Gastroesophageal sphincter (tissue), 4 donors: ENCODE data around the gene NDUFB7. TPM values are rescaled to one million over a fixed set of nuclear protein-coding genes. Genes with fewer than 3 reads are reported as not detected.

Source experiments
- ATAC-seq: fragments of 150-250 bp; one replicate; pipeline ENCODE4 v1.9.1; 2016; ENCODE audit warnings: mild to moderate bottlenecking, moderate library complexity
- H3K27ac ChIP-seq, 4 donors: fragments of 200-600 bp; sonication (generic) in 3 of 4; 1 replicate in 3 of 4; 2 replicates in 1 of 4; pipeline ENCODE4 v1.5.1; 2016 to 2019
- H3K27me3 ChIP-seq: fragments of 200-600 bp; sonication (generic); one replicate; pipeline ENCODE4 v1.5.1; 2019
- H3K36me3 ChIP-seq, 2 donors: fragments of 200-600 bp; sonication (generic); one replicate each; pipeline ENCODE4 v1.5.1; 2019; ENCODE audit warnings: control low read depth in 1 of 2
- H3K4me1 ChIP-seq, 3 donors: fragments of 200-600 bp; sonication (generic); 1 replicate in 2 of 3; 2 replicates in 1 of 3; pipeline ENCODE4 v1.5.1; 2016 to 2019; ENCODE audit warnings: control low read depth in 2 of 3
- H3K4me3 ChIP-seq, 2 donors: fragments of 200-600 bp; sonication (generic); one replicate each; pipeline ENCODE4 v1.5.1; 2019; ENCODE audit warnings: mild to moderate bottlenecking in 1 of 2, moderate library complexity in 1 of 2
- H3K9me3 ChIP-seq, 3 donors: fragments of 200-600 bp; sonication (generic); one replicate each; pipeline ENCODE4 v1.5.1; 2017 to 2019; ENCODE audit warnings: control low read depth in 2 of 3
- EP300 ChIP-seq: sonication (generic); formaldehyde crosslinking; IDR thresholded peaks from one replicate; pipeline ENCODE4 v1.6.1; 2017; ENCODE audit warnings: antibody characterized with exemption, mild to moderate bottlenecking
- POLR2A ChIP-seq, 2 donors: fragments of 450-650 bp; IDR thresholded peaks; one replicate each; pipeline ENCODE4 v1.6.1; 2017; ENCODE audit warnings: antibody characterized with exemption in 2 of 2, mild to moderate bottlenecking in 2 of 2, moderate library complexity in 1 of 2
- POLR2AphosphoS5 ChIP-seq: sonication (generic); formaldehyde crosslinking; IDR thresholded peaks from one replicate; pipeline ENCODE4 v1.6.1; 2017; ENCODE audit warnings: antibody characterized with exemption
- WGBS, 2 donors: methylation state at CpG; one replicate each; pipeline ENCODE4 v1.1.5; 2018; ENCODE audit warnings: low coverage in 1 of 2; 5-methylcytosine and 5-hydroxymethylcytosine counted together
- total RNA-seq, 4 donors: library from RNA; depleted of rRNA; stranded (reverse); fragments of >200 nt; gene quantifications; one replicate each; pipeline ENCODE4 v1.1.0, GENCODE V29; 2016
- TF ChIP-seq, protein P1 (sequence below), 4 experiments: fragments of 200-600 bp in 2 of 4; fragments of 450-650 bp in 2 of 4; sonication (generic) in 1 of 4; IDR thresholded peaks; one replicate each; pipeline ENCODE4 v1.5.1; 2017 to 2019; ENCODE audit warnings: antibody characterized with exemption in 4 of 4, mild to moderate bottlenecking in 2 of 4, moderate library complexity in 2 of 4

The NDUFB7 gene
- total RNA-seq, 4 donors from 2014 or later: 251 to 393 (median 330) TPM

DNA sequence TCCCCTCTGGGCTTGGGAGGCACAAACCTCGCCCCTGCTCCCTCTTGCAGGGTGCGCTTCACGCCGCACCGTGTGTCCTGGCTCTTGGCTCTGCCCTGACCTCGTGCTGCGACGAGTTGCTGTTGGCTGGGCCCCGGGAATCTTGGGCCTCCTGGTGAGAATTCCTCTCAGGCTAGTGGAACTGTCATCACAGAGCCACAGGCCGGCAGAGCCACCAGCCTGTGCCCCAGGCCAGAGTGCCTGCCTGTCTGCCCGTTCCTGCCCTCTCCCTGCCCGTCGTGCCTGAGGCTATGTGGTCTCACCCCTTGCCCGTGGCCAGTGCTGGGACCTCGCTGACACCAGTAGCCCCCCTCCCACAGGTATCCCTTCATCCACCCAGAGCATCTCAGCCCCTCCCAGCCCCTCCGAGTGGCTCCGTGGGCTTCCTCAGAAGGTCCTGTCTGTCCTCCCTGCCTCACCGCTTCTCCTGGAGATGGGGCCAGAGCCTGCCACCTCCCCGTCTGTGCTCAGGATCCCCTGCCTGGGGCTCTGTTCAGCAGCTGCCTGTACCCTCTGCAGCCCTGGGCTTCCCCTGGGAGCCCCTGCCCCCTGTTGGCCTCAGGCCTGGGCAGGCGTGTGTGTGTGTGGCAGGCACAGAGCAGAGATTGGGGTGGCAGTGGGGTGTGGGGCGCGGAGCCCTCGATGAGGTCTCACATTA, 13.3 kb downstream of the NDUFB7 start:
- Histone ChIP-seq H3K27ac (no peak overlapping the region), H3K36me3 (peaks cover 0 to 12% of the 10 kb centered on the region in 2 donors), H3K4me3 (no peak overlapping the region), H3K4me1 (peaks cover 0 to 49% (median 5%) of the 10 kb centered on the region in 3 donors), H3K27me3 (no peaks in the 10 kb centered on the region), H3K9me3 (no peaks in the 10 kb centered on the region)
- ATAC-seq: no peak
- 20% methylated on average over 1 of the region's 23 CpGs; no CpG with 5 or more reads in 1 of the 2 donors for WGBS, 2 donors
- TF ChIP-seq, protein P1, sequence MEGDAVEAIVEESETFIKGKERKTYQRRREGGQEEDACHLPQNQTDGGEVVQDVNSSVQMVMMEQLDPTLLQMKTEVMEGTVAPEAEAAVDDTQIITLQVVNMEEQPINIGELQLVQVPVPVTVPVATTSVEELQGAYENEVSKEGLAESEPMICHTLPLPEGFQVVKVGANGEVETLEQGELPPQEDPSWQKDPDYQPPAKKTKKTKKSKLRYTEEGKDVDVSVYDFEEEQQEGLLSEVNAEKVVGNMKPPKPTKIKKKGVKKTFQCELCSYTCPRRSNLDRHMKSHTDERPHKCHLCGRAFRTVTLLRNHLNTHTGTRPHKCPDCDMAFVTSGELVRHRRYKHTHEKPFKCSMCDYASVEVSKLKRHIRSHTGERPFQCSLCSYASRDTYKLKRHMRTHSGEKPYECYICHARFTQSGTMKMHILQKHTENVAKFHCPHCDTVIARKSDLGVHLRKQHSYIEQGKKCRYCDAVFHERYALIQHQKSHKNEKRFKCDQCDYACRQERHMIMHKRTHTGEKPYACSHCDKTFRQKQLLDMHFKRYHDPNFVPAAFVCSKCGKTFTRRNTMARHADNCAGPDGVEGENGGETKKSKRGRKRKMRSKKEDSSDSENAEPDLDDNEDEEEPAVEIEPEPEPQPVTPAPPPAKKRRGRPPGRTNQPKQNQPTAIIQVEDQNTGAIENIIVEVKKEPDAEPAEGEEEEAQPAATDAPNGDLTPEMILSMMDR (IDR thresholded peaks at IDR 0.05): no peak

DNA sequence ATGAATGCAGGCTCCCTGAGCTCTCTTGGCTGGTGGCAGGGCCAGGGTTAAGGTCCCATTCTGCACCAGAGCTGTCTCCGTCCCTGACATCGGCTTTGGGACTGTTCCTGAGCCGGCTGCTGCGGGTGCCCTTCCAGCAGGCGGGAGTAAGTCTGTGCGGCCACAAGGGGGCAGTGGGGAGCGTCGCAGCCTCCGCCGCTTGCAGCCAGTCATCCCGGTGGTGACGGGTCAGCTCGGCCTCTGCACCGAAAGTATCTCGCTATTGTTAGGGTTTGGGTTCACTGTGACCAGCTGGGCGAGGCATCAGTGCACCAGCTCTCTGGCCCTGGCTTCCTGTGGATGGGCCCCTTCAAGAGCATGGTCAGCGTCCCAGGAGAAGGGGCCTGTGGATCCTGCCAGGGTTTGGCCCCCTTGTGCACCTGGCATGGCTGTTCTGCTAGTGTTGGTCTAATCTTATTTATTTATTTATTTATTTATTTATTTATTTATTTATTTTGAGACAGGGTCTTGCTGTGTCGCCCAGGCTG, 15.1 kb downstream of the NDUFB7 start:
- H3K36me3 ChIP-seq: peaks cover 0 to 14% of the 10 kb centered on the region in 2 donors
- TF ChIP-seq EP300: no peak
- TF ChIP-seq, protein P1 (IDR thresholded peaks at IDR 0.05): peak in 3 of 4 experiments; percentile 76 to 96 (median 78)
- TF ChIP-seq POLR2A (IDR thresholded peaks at IDR 0.05): no peak
- H3K4me1 ChIP-seq: peaks cover 0 to 39% (median 5%) of the 10 kb centered on the region in 3 donors
- no peaks in the 10 kb centered on the region for H3K9me3 ChIP-seq
- ATAC-seq: peak; percentile 63
- H3K4me3 ChIP-seq: peak overlapping the region in 1 of 2 donors; percentile 28
- H3K27ac ChIP-seq: no peak overlapping the region
- 67% methylated on average over 1 of the region's 18 CpGs; no CpG with 5 or more reads in 1 of the 2 donors for WGBS, 2 donors
- H3K27me3 ChIP-seq: no peaks in the 10 kb centered on the region

DNA sequence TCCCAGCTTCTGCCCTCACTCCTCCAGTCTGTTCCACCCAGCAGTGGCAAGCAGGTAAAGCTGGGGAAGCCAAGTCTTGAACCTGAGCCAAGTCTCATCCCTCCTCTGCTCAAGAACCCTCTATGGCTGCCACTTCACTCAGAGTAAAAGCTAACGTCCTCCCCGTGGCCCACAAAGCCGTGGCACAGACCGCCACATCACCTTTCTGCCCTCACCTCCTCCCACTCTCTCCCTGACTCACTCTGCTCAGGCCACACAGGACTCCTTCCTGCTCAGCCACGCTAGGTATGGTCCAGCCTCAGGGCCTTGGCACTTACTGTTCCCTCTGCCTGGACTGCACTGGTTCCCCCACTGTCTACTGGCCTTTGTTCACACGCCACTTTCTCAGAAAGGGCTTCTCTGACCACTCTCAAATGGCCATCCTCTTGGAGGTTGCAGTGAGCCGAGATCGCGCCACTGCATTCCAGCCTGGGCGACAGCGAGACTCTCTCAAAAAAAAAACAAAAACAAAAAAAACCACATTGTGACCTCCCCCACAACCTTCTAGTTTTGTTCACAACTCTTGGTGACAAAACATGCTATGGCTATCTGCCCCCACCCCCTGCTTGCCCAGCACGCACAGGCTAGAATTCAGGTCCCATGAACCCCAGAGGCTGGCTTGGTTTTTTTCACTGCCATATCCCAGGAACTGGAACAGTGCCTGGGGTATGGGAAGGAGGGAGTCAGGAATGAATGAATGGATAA, 15.8 kb downstream of the NDUFB7 start:
- no peaks in the 10 kb centered on the region for H3K9me3 ChIP-seq
- H3K4me1 ChIP-seq: peaks cover 0 to 33% (median 5%) of the 10 kb centered on the region in 3 donors
- peak overlapping the region in 1 of 2 donors; percentile 28 for H3K4me3 ChIP-seq
- WGBS, 2 donors: 78 to 79% methylated on average over 5 to 6 of the region's 12 CpGs
- H3K27ac ChIP-seq: no peak overlapping the region
- ATAC-seq: no peak
- no peaks in the 10 kb centered on the region for H3K27me3 ChIP-seq
- H3K36me3 ChIP-seq: peaks cover 0 to 14% of the 10 kb centered on the region in 2 donors
- no peak for TF ChIP-seq POLR2AphosphoS5
- TF ChIP-seq EP300: no peak
- TF ChIP-seq, protein P1 (IDR thresholded peaks at IDR 0.05): no peak
- no peak for TF ChIP-seq POLR2A (IDR thresholded peaks at IDR 0.05)

DNA sequence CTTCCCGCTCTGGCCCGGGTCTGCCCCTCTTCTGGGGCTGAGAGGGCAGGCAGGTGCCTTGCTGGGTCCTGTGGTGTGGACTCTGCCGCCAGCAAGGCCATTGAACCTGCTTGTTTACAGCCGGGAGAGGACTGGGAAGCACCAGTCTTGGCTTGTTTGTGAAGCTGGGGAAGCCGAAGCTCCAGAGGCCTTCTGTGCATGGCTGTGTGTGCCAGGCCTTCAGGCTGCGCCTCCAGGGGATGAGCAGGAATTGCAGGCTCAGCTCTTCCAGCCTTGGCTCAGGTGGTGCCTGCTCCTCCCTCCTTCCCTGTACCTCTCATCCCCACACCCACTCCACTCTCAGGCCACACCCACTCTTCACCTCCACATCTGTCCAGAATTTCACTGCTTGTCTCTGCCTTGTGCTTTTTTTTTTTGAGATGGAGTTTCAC, 17.5 kb downstream of the NDUFB7 start:
- 40 to 100% methylated on average over 1 to 2 of the region's 6 CpGs for WGBS, 2 donors
- Histone ChIP-seq H3K27ac (no peak overlapping the region), H3K27me3 (no peaks in the 10 kb centered on the region), H3K36me3 (peaks cover 0 to 28% of the 10 kb centered on the region in 2 donors), H3K9me3 (no peaks in the 10 kb centered on the region), H3K4me1 (peaks cover 0 to 25% (median 5%) of the 10 kb centered on the region in 3 donors), H3K4me3 (no peak overlapping the region)
- no peak for TF ChIP-seq POLR2A (IDR thresholded peaks at IDR 0.05)
- TF ChIP-seq POLR2AphosphoS5: no peak
- TF ChIP-seq, protein P1 (IDR thresholded peaks at IDR 0.05): no peak
- TF ChIP-seq EP300: no peak
- no peak for ATAC-seq
